GM19193 (cell line): ENCODE results near the gene PCBP3.

ENCODE experiments used
- POLR2A ChIP-seq: IDR thresholded peaks from 4 replicates; pipeline ENCODE4 v1.6.1; 2011; ENCODE audit not compliant: insufficient read depth, insufficient read length; ENCODE audit errors: extremely low read depth

Gene PCBP3

GRCh38 chr21:45776971-45777370 lies 133.4 kb downstream of the PCBP3 start:
- TF ChIP-seq POLR2A: no peak

- TF ChIP-seq POLR2A: no peak
Observed at GRCh38 chr21:45778686-45779085, 135.2 kb downstream of the PCBP3 start.

GRCh38 chr21:45779226-45779625 lies 135.7 kb downstream of the PCBP3 start:
- no peak for TF ChIP-seq POLR2A

- TF ChIP-seq POLR2A: no peak
Observed at GRCh38 chr21:45780647-45781046, 137.1 kb downstream of the PCBP3 start.

GRCh38 chr21:45781741-45782140 lies 138.2 kb downstream of the PCBP3 start:
- no peak for TF ChIP-seq POLR2A

- no peak for TF ChIP-seq POLR2A
Observed at GRCh38 chr21:45786660-45787059, 143.1 kb downstream of the PCBP3 start.

- TF ChIP-seq POLR2A: no peak
Observed at GRCh38 chr21:45787371-45787770, 143.8 kb downstream of the PCBP3 start.

GRCh38 chr21:45788198-45788597 lies 144.7 kb downstream of the PCBP3 start:
- no peak for TF ChIP-seq POLR2A

GRCh38 chr21:45788637-45789506 lies 145.3 kb downstream of the PCBP3 start:
- no peak for TF ChIP-seq POLR2A

- TF ChIP-seq POLR2A: no peak
Observed at GRCh38 chr21:45790427-45790826, 146.9 kb downstream of the PCBP3 start.

GRCh38 chr21:45791562-45792418 lies 148.3 kb downstream of the PCBP3 start:
- TF ChIP-seq POLR2A: no peak

GRCh38 chr21:45792682-45793383 lies 149.3 kb downstream of the PCBP3 start:
- TF ChIP-seq POLR2A: no peak

- TF ChIP-seq POLR2A: no peak
Observed at GRCh38 chr21:45794027-45794426, 150.5 kb downstream of the PCBP3 start.

GRCh38 chr21:45796003-45796402 lies 152.5 kb downstream of the PCBP3 start:
- no peak for TF ChIP-seq POLR2A

GRCh38 chr21:45797338-45797737 lies 153.8 kb downstream of the PCBP3 start:
- no peak for TF ChIP-seq POLR2A

GRCh38 chr21:45799765-45800338 lies 156.3 kb downstream of the PCBP3 start:
- no peak for TF ChIP-seq POLR2A
